ENCODE measurements around the gene MMRN2.

MMRN2 gene

DNA sequence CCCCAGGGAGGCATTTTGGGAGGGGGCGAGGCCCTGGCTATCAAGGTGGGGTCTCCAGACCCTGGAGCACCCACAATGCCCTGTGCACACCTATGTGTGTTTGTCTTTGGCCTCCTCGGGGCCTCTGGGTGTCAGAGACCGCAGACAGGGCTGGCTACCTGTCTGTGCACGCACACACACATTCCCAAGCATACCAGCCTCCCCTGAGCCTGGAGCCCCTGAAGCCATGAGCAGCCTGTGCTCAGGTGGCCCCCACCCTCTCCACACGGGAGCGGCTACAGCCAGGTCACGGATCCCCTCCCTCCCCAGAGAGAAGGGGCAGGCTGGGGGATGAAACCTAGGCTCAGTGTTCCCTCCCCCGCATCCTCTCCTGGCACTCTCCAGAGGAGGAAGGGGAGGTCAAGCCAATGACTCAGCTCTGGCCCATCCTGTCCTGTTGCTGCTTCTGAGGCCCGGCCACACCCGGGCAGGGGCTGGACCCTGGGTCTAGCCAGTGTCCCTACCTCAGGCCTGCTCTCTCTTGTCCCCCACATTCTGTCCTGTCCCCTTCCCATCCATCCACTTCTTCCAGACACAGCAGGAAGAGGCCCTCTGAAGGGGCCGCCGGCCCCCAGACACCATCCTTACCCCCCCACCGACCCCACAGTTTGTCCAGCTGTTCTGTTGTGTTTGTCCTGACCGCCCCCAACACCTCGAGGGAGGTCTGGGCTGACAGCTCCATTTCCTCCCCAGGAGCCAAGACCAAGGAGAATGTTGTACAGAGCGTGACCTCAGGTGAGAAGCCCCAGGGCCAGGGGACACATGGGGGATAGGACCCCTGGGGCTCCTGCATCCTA, 1.7 kb upstream of the MMRN2 start:
- TF ChIP-seq ARNT (IDR thresholded peaks at IDR 0.05) (no peak), FOXA1 (IDR thresholded peaks at IDR 0.05) (no peak), FOXK2 (IDR thresholded peaks at IDR 0.05) (no peak), NFRKB (IDR thresholded peaks at IDR 0.05) (no peak), FOXM1 (IDR thresholded peaks at IDR 0.05; ENCODE audit: borderline replicate concordance) (no peak)
- POLR2A ChIA-PET = no interaction called here
- DNase-seq (ENCODE audit: extremely low spot score) = no peak
- CTCF ChIA-PET = interaction anchor here (0.9 to 1.3 kb wide), 2 partner anchors 12 to 19 kb away, joined by 3 to 4 read pairs; no protein-coding TSS in a partner anchor

DNA sequence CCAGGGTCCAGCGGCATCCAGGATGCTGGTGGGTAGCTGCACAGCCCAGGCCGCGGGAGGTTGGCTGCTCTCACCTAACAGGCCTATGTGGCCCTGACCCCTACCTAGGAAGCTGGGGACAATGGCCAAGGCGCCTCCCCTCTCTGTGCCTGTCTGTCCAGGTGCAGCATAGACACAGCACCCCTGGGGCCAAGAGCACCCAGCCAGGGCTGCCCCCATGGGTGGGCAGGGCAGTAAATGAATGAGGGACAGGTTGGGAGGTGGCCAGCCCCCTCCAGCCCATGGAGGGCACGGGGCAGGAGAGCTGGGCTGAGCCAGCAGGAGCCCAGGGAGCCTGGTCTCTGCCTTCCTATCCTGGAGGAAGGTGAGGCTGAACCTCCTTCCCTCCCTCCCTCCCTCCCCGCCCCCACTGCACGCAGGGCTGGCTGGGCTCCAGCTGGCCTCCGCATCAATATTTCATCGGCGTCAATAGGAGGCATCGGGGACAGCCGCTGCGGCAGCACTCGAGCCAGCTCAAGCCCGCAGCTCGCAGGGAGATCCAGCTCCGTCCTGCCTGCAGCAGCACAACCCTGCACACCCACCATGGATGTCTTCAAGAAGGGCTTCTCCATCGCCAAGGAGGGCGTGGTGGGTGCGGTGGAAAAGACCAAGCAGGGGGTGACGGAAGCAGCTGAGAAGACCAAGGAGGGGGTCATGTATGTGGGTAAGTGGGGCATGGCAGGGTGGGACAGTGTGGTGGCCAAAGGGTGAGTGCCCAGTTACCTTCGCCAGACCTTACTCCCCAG, 893 bp upstream of the MMRN2 start, which contains the start of gene SNCG:
Gene SNCG, plus strand, starts transcription at position 484 of the 785 bp plus-strand sequence. Its CDS starts 99 bp downstream, at position 583.
- DNase-seq (ENCODE audit: extremely low spot score) = peak; percentile 36
- CTCF ChIA-PET = interaction anchor here (0.9 to 1.3 kb wide), 2 partner anchors 12 to 18 kb away, joined by 3 to 4 read pairs; no protein-coding TSS in a partner anchor
- POLR2A ChIA-PET = no interaction called here
- no peak for TF ChIP-seq FOXK2 (IDR thresholded peaks at IDR 0.05)
- TF ChIP-seq, protein P1, sequence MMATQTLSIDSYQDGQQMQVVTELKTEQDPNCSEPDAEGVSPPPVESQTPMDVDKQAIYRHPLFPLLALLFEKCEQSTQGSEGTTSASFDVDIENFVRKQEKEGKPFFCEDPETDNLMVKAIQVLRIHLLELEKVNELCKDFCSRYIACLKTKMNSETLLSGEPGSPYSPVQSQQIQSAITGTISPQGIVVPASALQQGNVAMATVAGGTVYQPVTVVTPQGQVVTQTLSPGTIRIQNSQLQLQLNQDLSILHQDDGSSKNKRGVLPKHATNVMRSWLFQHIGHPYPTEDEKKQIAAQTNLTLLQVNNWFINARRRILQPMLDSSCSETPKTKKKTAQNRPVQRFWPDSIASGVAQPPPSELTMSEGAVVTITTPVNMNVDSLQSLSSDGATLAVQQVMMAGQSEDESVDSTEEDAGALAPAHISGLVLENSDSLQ (IDR thresholded peaks at IDR 0.05) = no peak
- TF ChIP-seq CTBP1 (IDR thresholded peaks at IDR 0.05; ENCODE audit: borderline replicate concordance) = no peak
- TF ChIP-seq BHLHE40 (IDR thresholded peaks at IDR 0.05; ENCODE audit: borderline replicate concordance) = no peak
- no peak for TF ChIP-seq SUZ12 (IDR thresholded peaks at IDR 0.05)
- TF ChIP-seq TARDBP (IDR thresholded peaks at IDR 0.05) = no peak
- TF ChIP-seq ARNT (IDR thresholded peaks at IDR 0.05) = no peak
- no peak for TF ChIP-seq LEF1 (IDR thresholded peaks at IDR 0.05; ENCODE audit: borderline replicate concordance)
- no peak for TF ChIP-seq ZNF384 (IDR thresholded peaks at IDR 0.05)
- TF ChIP-seq FOXA1 (IDR thresholded peaks at IDR 0.05) = no peak
- TF ChIP-seq L3MBTL2 (conservative IDR thresholded peaks at IDR 0.05) = no peak
- no peak for TF ChIP-seq SP1 (IDR thresholded peaks at IDR 0.05)

DNA sequence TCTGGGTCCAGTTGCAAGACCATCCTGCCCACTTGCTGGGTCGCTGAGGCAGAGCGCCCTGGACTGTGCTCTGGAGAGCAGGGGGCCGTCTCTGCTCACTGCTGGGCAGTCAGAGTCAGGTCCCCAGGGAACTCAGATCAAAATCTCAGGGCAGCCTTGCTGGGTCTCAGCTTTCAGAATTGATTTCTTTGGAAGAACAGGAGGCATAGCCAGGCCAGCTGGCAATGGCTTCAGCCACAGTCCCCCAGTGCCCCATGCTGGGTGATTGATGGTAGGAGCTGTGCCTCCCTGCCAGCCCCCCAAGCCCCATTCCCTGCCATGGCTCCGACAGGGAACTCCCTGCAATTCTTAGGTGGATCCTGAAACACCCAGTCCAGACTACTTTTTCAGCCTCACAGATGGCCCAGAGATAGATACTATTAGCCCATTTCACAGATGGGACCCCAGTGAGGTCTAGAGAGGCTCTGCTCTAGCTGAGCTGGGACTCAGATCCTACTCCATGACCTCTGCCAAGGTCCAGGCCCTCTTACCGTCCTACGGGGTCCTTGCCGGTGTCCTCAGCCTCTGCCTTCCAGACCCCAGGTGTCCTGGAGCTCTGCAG, 467 bp downstream of the MMRN2 start:
- ChIA-PET CTCF (no interaction called here), POLR2A (interaction anchor here (0.8 kb wide), 1 partner anchor 10 kb away, joined by 3 read pairs; no protein-coding TSS in a partner anchor)
- no peak for DNase-seq (ENCODE audit: extremely low spot score)
- TF ChIP-seq ELF4 (IDR thresholded peaks at IDR 0.05) (no peak), BHLHE40 (IDR thresholded peaks at IDR 0.05; ENCODE audit: borderline replicate concordance) (no peak), FOXK2 (IDR thresholded peaks at IDR 0.05) (no peak), NFRKB (IDR thresholded peaks at IDR 0.05) (no peak)

DNA sequence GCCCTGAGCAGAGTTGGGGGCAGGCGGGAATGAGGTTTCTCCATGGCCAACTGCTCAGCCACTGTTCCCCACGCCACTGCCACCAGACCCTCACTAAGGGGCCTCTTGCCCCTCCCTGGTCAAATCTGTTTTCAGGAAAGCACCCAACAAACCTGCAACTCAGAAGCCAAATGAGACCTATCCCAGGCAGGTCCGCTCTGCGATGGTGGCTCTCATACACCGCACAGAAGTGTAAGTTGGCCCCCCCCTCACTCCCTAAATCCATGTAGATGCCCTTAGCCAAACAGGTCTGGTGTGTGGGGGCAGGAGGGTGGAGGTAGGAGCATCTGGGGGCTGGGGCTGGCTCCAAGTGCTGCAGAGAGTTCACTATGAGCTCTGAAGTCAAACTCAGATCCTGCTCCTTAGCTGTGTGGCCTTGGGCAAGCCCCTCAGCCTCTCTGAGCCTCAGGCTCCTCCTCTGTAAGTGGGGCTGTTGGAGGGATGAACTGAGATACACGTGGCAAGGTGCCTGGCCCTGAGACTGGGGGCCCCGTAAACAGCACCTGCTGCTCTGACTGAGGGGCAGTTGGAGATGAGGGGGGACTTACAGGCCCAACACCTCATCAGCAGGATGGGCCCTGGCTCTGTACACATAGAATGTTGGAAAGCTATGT, 1.1 kb downstream of the MMRN2 start:
- TF ChIP-seq LEF1 (IDR thresholded peaks at IDR 0.05; ENCODE audit: borderline replicate concordance) = no peak
- TF ChIP-seq ZNF384 (IDR thresholded peaks at IDR 0.05) = no peak
- TF ChIP-seq ELF4 (IDR thresholded peaks at IDR 0.05) = no peak
- no peak for TF ChIP-seq NFRKB (IDR thresholded peaks at IDR 0.05)
- TF ChIP-seq SUZ12 (IDR thresholded peaks at IDR 0.05) = no peak
- no peak for TF ChIP-seq FOXA1 (IDR thresholded peaks at IDR 0.05)
- no peak for TF ChIP-seq CTBP1 (IDR thresholded peaks at IDR 0.05; ENCODE audit: borderline replicate concordance)
- TF ChIP-seq HDGF (IDR thresholded peaks at IDR 0.05; ENCODE audit: borderline replicate concordance) = no peak
- no peak for TF ChIP-seq ARNT (IDR thresholded peaks at IDR 0.05)
- no peak for TF ChIP-seq TARDBP (IDR thresholded peaks at IDR 0.05)
- no peak for DNase-seq (ENCODE audit: extremely low spot score)
- POLR2A ChIA-PET = interaction anchor here (0.8 kb wide), 1 partner anchor 10 kb away, joined by 3 read pairs; no protein-coding TSS in a partner anchor
- CTCF ChIA-PET = no interaction called here

DNA sequence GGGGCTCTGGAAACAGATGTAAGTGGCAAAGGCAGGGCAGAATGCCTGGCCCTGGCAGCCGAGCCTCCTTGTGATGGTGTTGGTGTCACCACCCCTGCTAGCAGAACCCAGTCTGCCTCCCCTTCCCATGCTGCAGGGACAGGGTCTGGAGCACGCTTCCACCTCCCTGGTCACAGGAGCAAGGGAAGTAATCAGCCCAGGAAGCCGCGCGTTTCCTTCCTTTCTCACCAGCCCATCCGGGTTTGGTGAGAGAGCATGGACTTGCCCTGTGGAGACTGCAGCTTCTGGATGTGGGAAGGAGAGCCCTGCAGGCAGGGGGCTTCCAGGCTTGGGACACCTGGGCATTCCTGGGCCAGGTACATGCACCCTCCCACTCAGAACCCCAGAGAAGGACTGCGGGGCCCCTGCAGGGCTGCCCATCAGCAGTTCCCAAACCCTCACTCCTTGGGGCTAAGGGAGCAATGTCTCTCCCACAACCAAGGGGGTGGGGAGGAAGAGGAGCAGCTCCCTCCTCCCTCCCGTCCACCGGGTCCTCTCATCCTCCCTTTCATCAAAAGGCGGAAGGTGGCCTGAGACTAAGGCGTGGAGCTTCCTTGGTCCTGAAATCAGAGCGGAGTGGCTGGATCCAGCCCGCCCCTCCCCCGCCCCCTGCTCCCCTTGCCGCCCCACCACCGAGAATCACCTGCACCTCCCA, 1.8 kb downstream of the MMRN2 start:
- DNase-seq (ENCODE audit: extremely low spot score) = no peak
- ChIA-PET CTCF (interaction anchor here (1.0 to 1.6 kb wide), 3 partner anchors 10 to 16 kb away, joined by 3 to 10 read pairs (median 5); no protein-coding TSS in a partner anchor), POLR2A (no interaction called here)
- TF ChIP-seq CTBP1 (IDR thresholded peaks at IDR 0.05; ENCODE audit: borderline replicate concordance) = no peak
- no peak for TF ChIP-seq ZNF384 (IDR thresholded peaks at IDR 0.05)
- TF ChIP-seq FOXA1 (IDR thresholded peaks at IDR 0.05) = no peak
- no peak for TF ChIP-seq FOXK2 (IDR thresholded peaks at IDR 0.05)
- TF ChIP-seq SUZ12 (IDR thresholded peaks at IDR 0.05) = no peak
- TF ChIP-seq TARDBP (IDR thresholded peaks at IDR 0.05) = no peak
- no peak for TF ChIP-seq SP1 (IDR thresholded peaks at IDR 0.05)
- no peak for TF ChIP-seq BHLHE40 (IDR thresholded peaks at IDR 0.05; ENCODE audit: borderline replicate concordance)
- no peak for TF ChIP-seq ELF4 (IDR thresholded peaks at IDR 0.05)
- TF ChIP-seq HDGF (IDR thresholded peaks at IDR 0.05; ENCODE audit: borderline replicate concordance) = no peak
- TF ChIP-seq, protein P1 (IDR thresholded peaks at IDR 0.05) = no peak
- TF ChIP-seq FOXM1 (IDR thresholded peaks at IDR 0.05; ENCODE audit: borderline replicate concordance) = no peak
- no peak for TF ChIP-seq ARNT (IDR thresholded peaks at IDR 0.05)
- no peak for TF ChIP-seq L3MBTL2 (conservative IDR thresholded peaks at IDR 0.05)
- TF ChIP-seq LEF1 (IDR thresholded peaks at IDR 0.05; ENCODE audit: borderline replicate concordance) = no peak
- no peak for TF ChIP-seq NFRKB (IDR thresholded peaks at IDR 0.05)
